ENCODE results near the gene BTBD10.

BTBD10 gene

DNA sequence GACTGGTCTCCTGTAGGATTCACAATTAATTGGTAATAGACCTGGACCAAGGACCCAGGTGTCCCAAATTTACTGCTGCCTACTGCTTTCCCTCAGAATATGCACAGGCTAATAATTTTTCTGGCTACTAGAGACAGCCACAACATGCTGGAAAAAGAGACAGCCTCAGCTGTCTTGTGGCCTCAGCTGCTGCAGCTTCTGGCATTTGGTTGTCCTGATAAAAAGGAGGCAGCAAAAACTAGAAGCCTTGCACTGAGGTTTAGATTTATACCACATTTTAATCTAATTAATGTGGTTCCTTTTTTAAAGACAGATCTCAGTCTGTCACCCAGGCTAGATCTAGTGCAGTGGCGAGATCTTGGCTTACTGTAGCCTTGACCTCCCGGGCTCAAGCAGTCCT lies 89.8 kb downstream of the BTBD10 start:
- no peak for DNase-seq (ENCODE audit: low read depth)

DNA sequence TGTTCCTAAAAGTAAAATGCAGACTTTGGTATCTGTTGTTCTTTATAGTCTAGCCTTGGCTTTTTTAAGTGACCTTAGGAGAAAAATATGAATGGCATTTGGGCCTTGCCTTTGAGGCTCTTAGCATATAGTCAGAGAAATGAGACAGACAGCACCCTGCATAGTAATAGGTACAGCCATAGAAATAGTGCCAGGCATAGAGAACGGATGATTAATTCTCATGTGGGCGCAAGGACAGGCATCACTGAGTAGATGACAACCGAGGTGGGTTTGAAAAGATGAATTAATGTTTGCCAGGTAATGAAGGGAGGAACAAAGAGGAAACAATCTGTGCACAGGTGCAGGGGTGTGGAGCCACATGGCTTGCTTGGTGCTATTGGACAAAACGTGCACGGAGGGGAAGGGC lies 95.0 kb downstream of the BTBD10 start:
- peak; percentile 16 for DNase-seq (ENCODE audit: low read depth)

- DNase-seq (ENCODE audit: low read depth) = no peak
These were observed 95.9 kb downstream of the BTBD10 start for GRCh38 chr11:13367115-13367514.

- DNase-seq (ENCODE audit: low read depth) = no peak
These were observed 96.6 kb downstream of the BTBD10 start for GRCh38 chr11:13366266-13367026.

GRCh38 chr11:13364388-13364787 lies 98.6 kb downstream of the BTBD10 start:
- no peak for DNase-seq (ENCODE audit: low read depth)

GRCh38 chr11:13362596-13363109 lies 100.4 kb downstream of the BTBD10 start:
- no peak for DNase-seq (ENCODE audit: low read depth)

- DNase-seq (ENCODE audit: low read depth) = no peak
These were observed 104.3 kb downstream of the BTBD10 start for GRCh38 chr11:13358596-13359270.

GRCh38 chr11:13357232-13357631 lies 105.8 kb downstream of the BTBD10 start:
- DNase-seq (ENCODE audit: low read depth) = no peak

DNA sequence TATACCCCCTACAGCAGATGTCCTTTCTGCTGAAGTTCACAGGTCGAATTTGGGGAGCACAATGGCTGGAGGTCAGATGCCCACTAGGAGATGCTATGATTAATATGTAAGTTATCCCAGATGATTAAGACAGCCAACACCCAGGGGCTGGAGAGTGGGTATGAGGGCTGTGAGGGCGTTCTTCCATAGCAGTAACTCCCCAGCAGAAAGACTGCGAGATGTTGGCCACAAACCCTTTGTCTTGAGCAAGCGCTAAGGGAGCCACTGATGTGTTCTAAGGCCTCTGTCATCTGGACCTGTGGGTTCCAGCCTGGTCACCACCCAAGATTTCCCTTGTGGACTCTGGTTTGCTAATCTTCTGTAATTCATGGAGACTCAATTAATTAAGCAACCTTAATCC lies 107.8 kb downstream of the BTBD10 start:
- no peak for DNase-seq (ENCODE audit: low read depth)

DNA sequence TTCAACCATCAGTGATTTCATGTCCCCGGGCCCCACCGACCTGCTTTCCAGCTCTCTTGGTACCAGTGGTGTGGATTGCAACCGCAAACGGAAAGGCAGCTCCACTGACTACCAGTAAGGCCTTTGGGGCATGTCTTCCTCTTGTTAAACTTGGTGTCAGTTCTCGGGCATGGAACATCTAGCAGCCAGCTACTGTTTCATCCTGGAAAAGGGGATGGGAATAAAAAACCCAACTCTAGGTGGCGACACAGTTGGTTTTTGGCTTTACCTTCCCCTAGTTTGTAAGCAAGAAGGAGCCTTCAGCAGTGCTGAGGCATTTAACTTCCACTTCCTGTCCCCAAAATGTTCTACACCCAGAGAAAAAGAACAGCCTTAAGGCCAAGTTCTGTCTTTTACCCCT lies 108.7 kb downstream of the BTBD10 start:
- no peak for DNase-seq (ENCODE audit: low read depth)

GRCh38 chr11:13352711-13353110 lies 110.3 kb downstream of the BTBD10 start:
- no peak for DNase-seq (ENCODE audit: low read depth)

GRCh38 chr11:13349581-13349980 lies 113.4 kb downstream of the BTBD10 start:
- DNase-seq (ENCODE audit: low read depth) = no peak

DNA sequence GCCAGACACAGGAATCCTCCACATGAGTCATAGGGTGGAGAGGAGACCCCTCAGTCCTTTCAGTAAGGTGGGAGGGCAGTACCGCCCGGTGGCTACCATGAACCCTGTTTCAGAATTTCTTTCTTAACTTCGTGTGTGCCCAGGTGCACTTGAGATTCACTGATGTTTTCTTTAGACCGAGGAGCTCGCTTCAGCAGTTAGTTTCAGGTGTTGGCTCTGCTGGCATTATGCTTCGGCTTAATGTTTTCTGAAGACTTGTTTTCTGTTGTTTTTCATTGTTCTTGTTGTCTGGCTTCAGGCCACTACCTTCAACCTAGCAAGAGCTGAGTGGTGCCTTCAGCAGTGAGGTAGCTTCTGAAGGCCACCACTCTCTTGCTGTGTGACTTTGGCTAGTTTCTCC lies 114.0 kb downstream of the BTBD10 start:
- no peak for DNase-seq (ENCODE audit: low read depth)

- DNase-seq (ENCODE audit: low read depth) = no peak
These were observed 114.7 kb downstream of the BTBD10 start for GRCh38 chr11:13348305-13348704.

DNA sequence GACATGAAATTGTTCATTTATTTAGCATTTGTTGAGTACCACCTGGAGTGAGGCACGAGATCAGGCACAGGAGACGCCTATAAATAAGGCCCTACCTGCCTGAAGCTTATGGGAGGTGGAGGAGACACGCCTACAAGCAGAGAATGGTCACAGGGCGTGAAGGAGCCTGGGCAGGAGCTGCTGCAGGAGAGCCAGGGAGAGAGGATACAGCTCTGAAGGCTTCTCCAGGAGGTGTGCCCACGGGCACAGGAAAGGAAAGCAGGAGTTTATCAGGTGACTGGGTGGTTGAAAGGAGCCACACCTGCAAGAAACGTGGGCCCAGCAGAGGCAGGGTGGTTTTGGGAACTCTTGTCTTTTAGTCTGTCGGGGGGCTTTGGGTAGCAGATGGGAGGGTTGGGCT lies 115.1 kb downstream of the BTBD10 start:
- DNase-seq (ENCODE audit: low read depth) = no peak

- no peak for DNase-seq (ENCODE audit: low read depth)
These were observed 116.6 kb downstream of the BTBD10 start for GRCh38 chr11:13346470-13346869.

- DNase-seq (ENCODE audit: low read depth) = no peak
These were observed 118.2 kb downstream of the BTBD10 start for GRCh38 chr11:13344818-13345217.

DNA sequence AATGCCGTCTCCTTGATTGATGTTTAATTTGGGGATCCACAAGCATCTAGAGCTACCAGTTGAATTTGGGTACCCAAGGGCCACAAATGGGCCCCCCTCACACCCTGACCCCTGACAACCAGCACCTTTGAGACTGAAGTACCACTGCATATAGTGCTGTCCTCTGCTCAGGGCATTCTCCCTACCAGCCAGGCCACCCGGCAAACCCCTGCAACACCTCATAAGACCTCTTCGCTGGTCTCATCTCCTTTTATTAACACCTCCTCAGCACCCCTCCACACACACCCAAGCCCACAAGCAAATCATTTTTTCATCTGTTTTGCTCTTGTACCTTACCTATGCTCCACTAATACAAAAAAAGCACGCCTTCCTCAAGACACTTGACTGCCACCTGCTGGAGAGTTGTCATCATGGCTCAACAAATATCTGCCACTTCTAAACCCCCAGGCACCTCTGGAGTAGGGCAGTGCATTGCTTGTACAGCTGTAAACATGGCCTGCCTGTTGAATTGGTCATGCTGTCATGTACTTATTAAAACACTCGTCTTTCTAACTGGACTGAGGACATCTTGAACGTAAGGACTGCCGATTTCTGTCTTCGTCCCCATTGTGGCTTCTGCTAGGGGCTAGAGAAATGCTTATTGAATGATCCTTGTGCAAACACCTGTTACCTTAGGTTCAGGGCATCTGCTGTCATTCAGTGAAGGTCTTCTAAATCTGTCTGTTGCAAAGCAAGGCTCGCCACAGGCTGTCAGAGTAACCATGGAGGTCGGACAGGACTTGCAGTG lies 118.9 kb downstream of the BTBD10 start:
- DNase-seq (ENCODE audit: low read depth) = no peak

DNA sequence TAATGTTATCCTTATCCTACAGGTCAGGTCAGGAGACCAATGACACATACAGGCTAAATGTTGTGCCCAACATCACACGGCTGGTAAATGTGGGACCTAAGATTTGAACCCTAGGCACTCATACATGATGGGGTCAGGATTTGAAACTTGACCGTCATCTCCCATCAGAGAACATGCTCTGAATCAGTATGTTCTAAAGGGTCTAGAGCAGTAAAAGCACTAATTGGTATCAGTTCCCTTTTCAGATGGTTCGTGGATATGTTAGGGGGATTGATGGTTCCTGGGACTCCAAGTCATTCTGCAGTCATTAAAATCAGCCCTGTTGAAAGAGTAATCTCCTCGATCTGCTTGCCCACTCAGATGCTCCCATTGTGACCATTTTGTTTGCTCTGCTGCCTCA lies 120.0 kb downstream of the BTBD10 start:
- DNase-seq (ENCODE audit: low read depth) = no peak

DNA sequence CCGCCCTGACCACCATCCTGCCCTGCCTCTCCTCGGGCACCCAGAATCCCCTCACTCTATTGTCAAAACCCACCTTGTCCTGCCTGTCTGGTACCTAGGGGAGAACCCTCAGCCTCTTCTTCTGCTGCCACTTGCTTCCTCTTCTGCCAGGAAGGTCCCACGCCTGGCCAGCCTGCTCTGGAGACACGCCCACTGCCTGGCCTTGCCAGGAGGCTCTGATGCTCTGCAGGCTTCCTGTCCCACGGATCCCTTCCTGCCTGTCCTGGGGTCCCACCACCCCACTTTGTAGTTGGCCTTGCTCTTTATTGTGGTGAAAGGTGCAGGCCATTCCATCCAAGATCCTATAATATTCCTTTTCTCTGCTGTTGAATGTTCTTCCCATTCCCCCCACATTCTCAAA lies 122.0 kb downstream of the BTBD10 start:
- DNase-seq (ENCODE audit: low read depth) = no peak

- peak; percentile 69 for DNase-seq (ENCODE audit: low read depth)
These were observed 123.5 kb downstream of the BTBD10 start for GRCh38 chr11:13339195-13340153.
